HL-60/S4 treated with retinoic acid at 250 ng/mL for 4 days and 3 days (cell line): ENCODE results near the gene DLG2.

ENCODE experiments used
- in situ Hi-C: fragments of 300-500 bp; cut with MboI; formaldehyde crosslinking; loops from 2 replicates; pipeline ENCODE4 v1.7.0; 2022; ENCODE audit warnings: low sequenced_read_pairs

Gene DLG2

GRCh38 chr11:85627332-85627997, at the start of gene DLG2:
Gene DLG2 (minus strand): TSS chr11:85627344.
- in situ Hi-C loops = no loop called here

DNA sequence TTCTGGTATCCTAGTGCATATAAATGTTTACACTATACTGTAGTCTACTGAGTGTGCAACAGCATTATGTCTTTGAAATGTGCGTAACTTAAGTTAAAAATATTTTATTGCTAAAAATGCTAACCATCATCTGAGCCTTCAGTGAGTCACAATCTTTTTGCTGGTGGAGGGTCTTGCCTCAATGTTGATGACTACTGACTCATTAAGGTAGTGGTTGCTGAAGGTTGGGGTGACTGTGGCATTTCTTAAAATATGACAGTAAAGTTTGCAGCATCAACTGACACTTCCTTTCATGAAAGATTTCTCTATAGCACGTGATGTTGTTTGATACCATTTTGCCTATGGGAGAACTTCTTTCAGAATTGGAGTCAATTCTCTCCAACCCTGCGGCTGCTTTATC, 46.2 kb upstream of the DLG2 start:
- in situ Hi-C loops = loop anchor here (25.0 kb wide), 1 partner anchor 614 kb away; no protein-coding TSS in a partner anchor

GRCh38 chr11:85672105-85672902, 45.2 kb upstream of the DLG2 start:
- in situ Hi-C loops = loop anchor here (25.0 kb wide), 1 partner anchor 615 kb away; no protein-coding TSS in a partner anchor

DNA sequence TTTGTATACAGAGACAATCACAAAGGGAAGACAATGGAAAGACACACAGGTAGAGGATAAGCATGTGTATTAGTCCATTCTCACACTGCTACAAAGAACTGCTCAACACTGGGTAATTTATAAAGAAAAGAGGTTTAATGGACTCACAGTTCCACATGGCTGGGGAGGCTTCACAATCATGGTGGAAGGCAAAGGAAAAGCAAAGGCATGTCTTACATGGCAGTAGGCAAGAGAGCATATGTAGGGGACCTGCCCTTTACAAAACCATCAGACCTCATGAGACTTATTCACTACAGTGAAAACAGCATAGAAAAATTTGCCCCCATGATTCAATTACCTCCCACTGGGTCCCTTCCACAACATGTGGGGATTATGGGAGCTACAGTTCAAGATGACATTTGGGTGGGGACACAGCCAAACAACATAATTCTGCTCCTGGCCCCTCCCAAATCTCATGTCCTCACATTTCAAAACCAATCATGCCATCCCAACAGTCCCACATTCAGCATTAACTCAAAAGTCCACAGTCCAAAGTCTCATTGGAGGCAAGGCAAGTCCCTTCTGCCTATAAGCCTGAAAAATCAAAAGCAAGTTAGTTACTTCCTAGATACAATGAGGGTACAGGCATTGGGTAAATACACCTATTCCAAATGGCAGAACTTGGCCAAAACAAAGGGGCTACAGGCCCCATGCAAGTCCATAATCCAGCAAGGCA, 44.0 kb upstream of the DLG2 start:
- in situ Hi-C loops = loop anchor here (25.0 kb wide), 1 partner anchor 616 kb away; no protein-coding TSS in a partner anchor

DNA sequence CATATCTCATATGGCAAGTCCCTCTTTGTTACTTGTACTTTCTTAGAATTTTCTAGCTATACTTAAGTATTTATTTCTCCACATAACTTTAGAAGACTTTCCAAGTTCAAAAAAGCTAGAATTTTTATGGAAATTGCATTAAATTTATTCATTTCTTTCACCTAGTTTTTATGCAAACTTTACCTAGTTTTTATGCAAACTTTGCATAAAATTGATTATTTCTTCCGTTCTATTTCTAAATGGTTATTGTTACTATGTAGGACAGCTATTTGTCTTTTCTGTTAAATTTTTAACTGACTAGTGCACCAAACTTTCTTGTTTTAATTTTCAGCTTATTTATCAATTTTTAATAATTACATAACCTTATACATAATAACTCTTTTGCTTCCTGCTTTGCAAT, 41.0 kb upstream of the DLG2 start:
- in situ Hi-C loops = loop anchor here (25.0 kb wide), 1 partner anchor 619 kb away; no protein-coding TSS in a partner anchor

GRCh38 chr11:85666687-85667086, 39.5 kb upstream of the DLG2 start:
- in situ Hi-C loops = loop anchor here (25.0 kb wide), 1 partner anchor 621 kb away; no protein-coding TSS in a partner anchor

DNA sequence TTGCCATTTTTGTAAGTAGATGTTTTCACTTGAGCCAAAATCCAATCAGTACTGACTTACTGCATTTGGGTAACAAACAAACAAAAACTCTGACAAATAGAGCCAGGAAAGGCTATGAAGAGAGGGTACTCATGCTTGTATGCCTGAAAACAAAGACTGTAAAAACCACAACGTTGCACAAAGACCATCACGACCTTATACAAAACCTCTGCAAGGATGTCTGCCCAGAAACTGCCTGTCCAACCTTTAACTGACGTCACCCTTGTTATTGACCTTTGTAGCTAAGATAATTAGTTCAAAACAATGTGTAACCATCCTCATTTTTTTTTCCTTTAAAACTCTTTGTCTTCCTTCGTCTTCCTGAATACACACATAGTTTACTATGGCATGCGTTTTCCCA, 38.6 kb upstream of the DLG2 start:
- in situ Hi-C loops = loop anchor here (25.0 kb wide), 1 partner anchor 622 kb away; no protein-coding TSS in a partner anchor

DNA sequence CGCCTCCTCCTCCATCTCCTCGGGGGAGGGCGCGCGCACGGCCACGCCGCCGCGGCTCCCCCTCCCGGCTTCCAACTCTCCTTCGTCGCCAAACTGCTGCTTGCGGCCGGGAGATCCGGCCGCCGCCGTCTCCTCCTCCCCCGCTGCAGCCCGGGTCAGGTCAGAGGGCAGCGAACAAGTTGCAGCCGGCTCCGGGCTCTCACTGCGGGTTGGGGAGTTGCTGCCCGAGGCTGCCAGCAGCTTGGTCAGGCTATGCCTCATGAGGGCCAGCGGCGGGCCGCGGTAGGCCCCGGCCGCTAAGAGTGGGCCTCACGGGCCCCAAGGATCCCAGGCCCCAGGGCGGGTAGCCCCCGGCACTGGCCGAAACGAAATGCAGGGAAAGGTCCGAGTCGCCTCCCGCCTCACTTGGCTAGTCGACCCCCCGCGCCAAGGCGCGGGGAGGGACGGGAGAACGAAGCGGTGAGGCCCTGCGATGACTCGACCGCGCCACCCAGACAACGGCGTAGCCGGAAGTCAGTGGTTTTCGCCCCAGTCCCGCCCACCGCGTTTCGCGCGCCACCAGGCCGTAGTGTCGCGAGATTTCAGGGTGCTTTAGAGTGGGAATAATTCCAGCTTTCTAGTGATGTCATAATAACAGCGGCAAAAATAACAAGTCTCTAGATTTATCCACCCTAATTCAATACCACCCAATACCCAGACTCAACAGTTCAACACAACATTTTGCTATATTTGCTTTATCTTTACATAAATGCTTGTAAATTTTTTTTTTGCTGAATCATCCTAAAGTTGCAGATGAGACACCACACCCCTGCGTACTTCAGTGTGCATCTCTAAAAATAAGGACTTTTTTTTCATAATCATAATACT, 37.7 kb upstream of the DLG2 start, which contains the start of gene CREBZF:
Gene CREBZF (minus strand): TSS at position 515 of the 867 bp plus-strand sequence. CDS start 254 bp downstream, at position 261.
- in situ Hi-C loops = loop anchor here (25.0 kb wide), 1 partner anchor 622 kb away; no protein-coding TSS in a partner anchor

DNA sequence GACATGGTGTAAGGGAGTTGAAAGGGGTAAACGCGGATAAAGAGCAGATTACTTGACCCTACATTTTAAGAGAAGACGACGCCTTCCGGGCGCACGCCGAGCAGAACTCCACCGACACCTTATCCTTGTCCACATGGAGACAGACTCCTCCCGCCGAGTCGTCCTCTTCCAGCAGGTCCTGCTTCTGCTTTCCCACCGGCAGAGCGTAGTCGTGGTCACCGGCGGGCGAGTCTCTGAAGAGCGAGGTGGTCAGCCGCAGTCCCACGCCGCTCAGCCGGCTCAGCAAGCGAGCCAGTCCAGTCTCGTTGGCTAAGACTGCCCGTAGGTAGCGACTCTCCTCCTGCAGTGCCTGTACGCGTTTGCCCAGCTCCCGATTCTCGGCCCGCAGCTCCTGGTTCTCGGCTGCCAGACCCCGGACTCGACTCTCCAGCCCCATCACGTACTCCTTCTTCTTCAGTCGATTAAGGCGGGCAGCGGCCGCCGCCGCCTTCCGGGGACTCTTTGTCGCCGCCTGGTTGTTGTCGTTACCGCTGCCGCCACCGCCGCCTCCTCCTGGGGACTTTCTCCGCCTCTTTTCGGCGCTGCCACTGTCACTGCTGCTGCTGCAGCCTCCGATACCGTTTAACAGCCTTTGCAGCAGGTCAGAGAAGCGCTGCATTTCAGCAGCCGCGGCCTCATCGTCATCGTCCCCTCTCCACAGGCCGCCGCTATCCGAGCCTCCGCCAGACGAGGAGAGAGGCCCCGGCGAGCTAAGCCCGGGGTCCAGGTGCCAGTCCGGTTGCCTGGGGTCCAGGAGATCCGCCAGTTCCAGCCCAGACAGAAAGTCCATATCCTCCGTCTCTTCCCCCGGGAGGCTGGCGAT, 36.8 kb upstream of the DLG2 start:
- in situ Hi-C loops = loop anchor here (25.0 kb wide), 1 partner anchor 623 kb away; no protein-coding TSS in a partner anchor

DNA sequence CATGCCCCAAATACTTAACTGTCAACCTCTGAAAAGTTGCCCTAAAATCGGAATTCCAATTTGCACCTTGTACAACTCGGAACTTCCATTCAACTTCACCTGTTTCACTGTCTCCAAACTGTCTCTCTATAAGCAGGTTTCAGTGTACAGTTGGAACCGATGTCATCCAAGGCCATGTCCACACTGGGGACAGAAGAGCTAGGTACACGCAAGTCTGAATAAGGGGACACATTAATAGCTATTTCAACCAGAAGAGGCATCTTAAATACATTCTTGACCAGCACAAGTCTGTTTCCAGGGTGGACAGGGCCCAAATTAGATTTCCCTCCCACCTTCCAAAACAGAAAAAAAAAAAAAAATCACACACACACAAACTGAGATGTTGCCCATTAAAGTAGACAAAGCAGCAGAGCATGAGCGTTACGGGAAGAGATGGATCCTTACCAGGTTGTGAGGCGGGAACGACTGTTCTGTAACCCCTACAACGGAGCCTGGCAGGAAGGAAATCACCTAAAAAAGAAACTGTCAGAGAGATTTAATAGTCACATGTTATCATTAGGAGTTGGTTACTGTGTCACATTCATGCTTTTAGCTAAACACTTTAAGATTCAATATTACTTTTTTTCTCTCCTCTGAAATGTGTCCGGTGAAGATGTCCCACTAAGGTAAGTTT, 36.1 kb upstream of the DLG2 start:
- in situ Hi-C loops = loop anchor here (25.0 kb wide), 1 partner anchor 624 kb away; no protein-coding TSS in a partner anchor

DNA sequence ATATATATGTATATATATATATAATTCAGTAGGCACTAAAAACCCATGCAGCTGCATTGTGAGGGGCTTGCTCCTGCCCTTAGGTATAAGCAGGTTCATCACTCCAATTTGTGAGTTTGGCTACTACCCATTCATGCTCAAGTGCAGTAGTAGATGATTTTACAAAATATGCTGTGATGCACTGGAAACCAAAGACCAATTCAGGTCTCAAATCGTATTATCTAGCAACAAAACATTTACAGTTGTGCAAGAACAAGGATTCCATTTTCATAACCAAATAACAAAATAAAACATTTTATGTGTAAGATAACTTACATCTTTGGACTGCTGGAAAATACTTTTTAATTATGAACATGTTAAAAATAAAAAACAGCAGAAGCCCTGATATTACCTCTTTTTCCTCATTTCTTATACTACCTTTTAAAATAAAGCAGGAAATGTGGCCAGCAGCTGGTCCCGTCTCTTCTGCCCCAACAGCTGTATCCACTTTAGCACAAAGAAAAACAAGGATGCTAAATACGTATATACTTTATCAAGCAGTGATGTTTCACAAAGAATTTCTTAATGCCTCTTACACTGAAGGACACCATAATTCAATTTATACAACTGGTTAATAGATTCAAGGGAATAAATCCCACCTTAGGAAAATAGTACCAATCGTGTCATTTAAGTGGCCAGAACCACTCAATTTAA, 35.0 kb upstream of the DLG2 start:
- in situ Hi-C loops = loop anchor here (25.0 kb wide), 1 partner anchor 625 kb away; no protein-coding TSS in a partner anchor

DNA sequence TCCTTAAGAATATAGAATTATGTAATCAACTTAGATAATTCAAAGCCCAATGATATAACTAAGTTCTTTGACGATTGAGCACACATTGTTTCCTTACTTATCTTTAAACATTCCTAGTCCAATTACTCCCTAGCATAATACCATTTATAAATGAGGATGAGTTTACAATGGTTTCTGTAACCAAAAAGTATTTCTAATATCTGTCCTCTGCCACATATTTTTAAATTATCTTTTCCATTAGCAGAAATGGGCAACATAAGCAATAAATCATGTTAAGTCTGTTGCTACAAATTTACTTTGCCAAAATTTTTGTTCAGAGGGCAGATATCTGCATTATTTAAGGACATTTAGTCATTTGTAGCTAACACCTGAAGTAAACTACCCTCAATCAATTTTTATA, 31.0 kb upstream of the DLG2 start:
- in situ Hi-C loops = loop anchor here (25.0 kb wide), 1 partner anchor 629 kb away; no protein-coding TSS in a partner anchor

- in situ Hi-C loops = loop anchor here (25.0 kb wide), 1 partner anchor 631 kb away; no protein-coding TSS in a partner anchor
Measured at GRCh38 chr11:85656777-85657176, 29.6 kb upstream of the DLG2 start.

DNA sequence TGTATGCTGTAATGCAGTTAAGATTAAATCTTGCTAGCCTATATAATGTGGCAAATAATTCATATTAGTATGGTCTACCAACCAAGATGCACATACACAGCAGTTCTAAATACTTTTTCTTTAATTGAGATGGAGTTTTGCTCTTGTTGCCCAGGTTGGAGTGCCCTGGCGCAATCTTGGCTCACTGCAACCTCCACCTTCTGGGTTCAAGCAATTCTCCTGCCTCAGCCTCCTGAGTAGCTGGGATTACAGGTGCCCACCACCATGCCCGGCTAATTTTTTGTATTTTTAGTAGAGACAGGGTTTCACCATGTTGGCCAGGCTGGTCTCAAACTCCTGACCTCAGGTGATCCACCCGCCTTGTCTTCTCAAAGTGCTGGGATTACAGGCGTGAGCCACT, 27.2 kb upstream of the DLG2 start:
- in situ Hi-C loops = loop anchor here (25.0 kb wide), 1 partner anchor 633 kb away; no protein-coding TSS in a partner anchor

DNA sequence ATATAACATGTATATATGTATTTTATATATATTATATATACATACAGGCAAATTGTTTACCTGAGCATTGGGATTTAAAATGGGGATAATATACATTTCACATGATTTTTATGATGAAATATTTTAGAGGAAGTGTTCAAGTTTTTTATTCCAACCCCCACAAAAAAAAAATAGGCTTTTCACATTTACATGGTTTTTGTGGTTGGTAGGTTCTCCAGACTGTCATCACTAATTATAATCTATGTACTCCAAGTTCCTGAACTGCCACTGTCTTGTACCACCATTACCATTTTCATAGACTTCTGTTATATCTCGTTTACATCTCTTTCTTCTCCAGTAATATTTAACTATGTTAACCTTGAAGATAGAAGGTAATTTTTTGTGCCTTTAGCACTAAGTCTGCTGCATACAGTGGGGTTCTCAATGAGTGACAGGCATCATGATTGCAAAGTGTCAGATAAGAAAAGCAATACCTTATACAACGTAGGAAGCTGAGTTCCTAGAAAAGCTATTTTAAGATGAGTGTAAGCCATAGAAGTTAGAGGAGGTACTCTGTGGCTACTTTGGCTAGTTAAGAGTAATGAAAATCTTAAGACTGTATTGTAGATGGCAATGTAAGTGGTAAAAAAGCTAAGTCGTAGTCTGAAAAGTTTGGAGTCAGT, 25.8 kb upstream of the DLG2 start:
- in situ Hi-C loops = loop anchor here (25.0 kb wide), 1 partner anchor 634 kb away; no protein-coding TSS in a partner anchor

DNA sequence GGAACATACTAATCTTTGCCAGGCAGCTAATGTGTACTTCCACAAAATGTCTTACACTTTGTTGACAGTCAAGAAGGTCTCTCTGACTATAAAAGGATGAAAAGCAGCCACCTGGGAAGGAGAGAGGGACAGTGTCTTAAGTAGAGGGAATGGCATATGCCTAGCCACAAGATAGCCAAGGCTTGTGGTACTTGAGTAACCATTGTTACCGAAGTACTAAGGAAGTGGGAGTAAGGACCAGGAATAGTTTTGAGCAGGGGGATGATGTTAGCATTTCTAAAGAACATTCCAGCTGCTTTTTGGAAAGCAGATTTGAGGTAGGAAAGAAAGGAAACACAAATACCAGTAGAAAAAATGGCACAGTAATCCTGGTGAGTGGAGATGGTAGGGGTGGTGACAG, 24.0 kb upstream of the DLG2 start:
- in situ Hi-C loops = loop anchor here (25.0 kb wide), 1 partner anchor 636 kb away; no protein-coding TSS in a partner anchor
